ENCODE measurements around the gene DAPP1.
"Not testable (repeated sequence)": the region's sequence is repeated elsewhere in the genome, so short reads cannot be mapped to it uniquely, and the experiment has no call there.

DAPP1 gene
- 4.0 to 14.2 (median 6.4) reads per million in 4 experiments for total RNA-seq

- DNase-seq, result peak; percentile 43
Measured at GRCh38 chr4:99816545-99817308, at the start of gene DAPP1. Gene DAPP1 (plus strand): TSS chr4:99816827. CDS start chr4:99816914, 87 bp downstream.

- not testable (repeated sequence) for DNase-seq
Measured at GRCh38 chr4:99770842-99771241, 45.8 kb upstream of the DAPP1 start.

- no peak for DNase-seq
Measured at GRCh38 chr4:99783940-99784339, 32.7 kb upstream of the DAPP1 start.

GRCh38 chr4:99784842-99785241, 31.8 kb upstream of the DAPP1 start:
- DNase-seq, result no peak

- DNase-seq, result no peak
Measured at GRCh38 chr4:99790796-99791617, 25.6 kb upstream of the DAPP1 start.

- no peak for DNase-seq
Measured at GRCh38 chr4:99800332-99801004, 16.2 kb upstream of the DAPP1 start.

GRCh38 chr4:99801005-99801699, 15.5 kb upstream of the DAPP1 start:
- no peak for DNase-seq

GRCh38 chr4:99803566-99804101, 13.0 kb upstream of the DAPP1 start:
- no peak for DNase-seq

- no peak for DNase-seq
Measured at GRCh38 chr4:99806545-99806944, 10.1 kb upstream of the DAPP1 start.

GRCh38 chr4:99807666-99808065, 9.0 kb upstream of the DAPP1 start:
- no peak for DNase-seq

GRCh38 chr4:99808260-99808857, 8.3 kb upstream of the DAPP1 start:
- peak; percentile 41 for DNase-seq

- no peak for DNase-seq
Measured at GRCh38 chr4:99809326-99809725, 7.3 kb upstream of the DAPP1 start.

- DNase-seq, result no peak
Measured at GRCh38 chr4:99810536-99810935, 6.1 kb upstream of the DAPP1 start.

GRCh38 chr4:99811117-99811516, 5.5 kb upstream of the DAPP1 start:
- no peak for DNase-seq

GRCh38 chr4:99811850-99812249, 4.8 kb upstream of the DAPP1 start:
- DNase-seq, result peak; percentile 6

- no peak for DNase-seq
Measured at GRCh38 chr4:99815597-99816011, 1.0 kb upstream of the DAPP1 start.

GRCh38 chr4:99817309-99817890, 773 bp downstream of the DAPP1 start:
- DNase-seq, result no peak

GRCh38 chr4:99818661-99819060, 2.0 kb downstream of the DAPP1 start:
- DNase-seq, result no peak

GRCh38 chr4:99821918-99822503, 5.4 kb downstream of the DAPP1 start:
- DNase-seq, result no peak

- DNase-seq, result no peak
Measured at GRCh38 chr4:99822734-99823133, 6.1 kb downstream of the DAPP1 start.

GRCh38 chr4:99824070-99824599, 7.5 kb downstream of the DAPP1 start:
- no peak for DNase-seq
